Endodermal cell (in vitro differentiated cells): ENCODE results near the gene CCNC. TPM values are rescaled to one million over a fixed set of nuclear protein-coding genes. Genes with fewer than 3 reads are reported as not detected.

Experiments used
- DNase-seq: peaks from one replicate; pipeline ENCODE4 v3.0.0-alpha.2; 2017
- H3K27ac ChIP-seq: 2 replicates; pipeline ENCODE4 v1.5.1; 2013; ENCODE audit warnings: mild to moderate bottlenecking, low read depth, low read length, moderate library complexity
- H3K27me3 ChIP-seq: 2 replicates; pipeline ENCODE4 v1.6.1; 2013; ENCODE audit warnings: mild to moderate bottlenecking, low read length, moderate library complexity; ENCODE audit not compliant: insufficient read depth, control insufficient read depth, poor library complexity, severe bottlenecking
- H3K36me3 ChIP-seq: 2 replicates; pipeline ENCODE4 v1.7.0; 2013; ENCODE audit warnings: mild to moderate bottlenecking, low read length, moderate library complexity; ENCODE audit not compliant: control insufficient read depth, insufficient read depth
- H3K4me1 ChIP-seq: one replicate; pipeline ENCODE4 v1.7.0; 2013; ENCODE audit warnings: low read length; ENCODE audit not compliant: control insufficient read depth, insufficient read depth
- H3K4me3 ChIP-seq: 2 replicates; pipeline ENCODE4 v1.5.1; 2013; ENCODE audit warnings: mild to moderate bottlenecking, low read length, moderate library complexity
- H3K9ac ChIP-seq: 2 replicates; pipeline ENCODE4 v1.6.1; 2013; ENCODE audit warnings: mild to moderate bottlenecking, low read length, moderate library complexity; ENCODE audit not compliant: poor library complexity, severe bottlenecking; ENCODE audit errors: extremely low read depth
- H3K9me3 ChIP-seq: 2 replicates; pipeline ENCODE4 v1.6.1; 2013; ENCODE audit warnings: mild to moderate bottlenecking, low read length, moderate library complexity; ENCODE audit not compliant: control insufficient read depth
- H3K27ac Mint-ChIP-seq: 2 replicates; pipeline ENCODE4 v1.8.0; 2020; ENCODE audit warnings: mixed read lengths
- H3K27me3 Mint-ChIP-seq: 2 replicates; pipeline ENCODE4 v1.8.0; 2021; ENCODE audit warnings: mild to moderate bottlenecking, mixed read lengths; ENCODE audit not compliant: insufficient read depth
- H3K36me3 Mint-ChIP-seq: 2 replicates; pipeline ENCODE4 v1.8.0; 2020; ENCODE audit warnings: low read depth, mixed read lengths
- H3K4me1 Mint-ChIP-seq: 2 replicates; pipeline ENCODE4 v1.8.0; 2020; ENCODE audit warnings: mixed read lengths
- H3K4me3 Mint-ChIP-seq: 2 replicates; pipeline ENCODE4 v1.8.0; 2020; ENCODE audit warnings: mild to moderate bottlenecking, moderate library complexity, mixed read lengths
- H3K9me3 Mint-ChIP-seq: 2 replicates; pipeline ENCODE4 v1.8.0; 2020; ENCODE audit warnings: mild to moderate bottlenecking, mixed read lengths
- CTCF ChIP-seq: fragments of 200-600 bp; sonication (generic); conservative IDR thresholded peaks from 2 replicates; pipeline ENCODE4 v1.5.0; 2021; ENCODE audit warnings: antibody characterized with exemption, mild to moderate bottlenecking
- WGBS, 2 experiments: methylation state at CpG; one replicate each; pipeline versions ENCODE4 v1.1.5 to v1.1.7; 2013; ENCODE audit warnings: missing lambda C conversion rate in 2 of 2, mixed read lengths in 1 of 2; ENCODE audit not compliant: insufficient coverage in 1 of 2, insufficient read length in 1 of 2; 5-methylcytosine and 5-hydroxymethylcytosine counted together
- total RNA-seq, 2 donors: library from RNA; stranded (reverse); fragmentation: NEBNext Ultra II Directional in 1 of 2; extraction: Animal tissue kit (Norgen Biotek cat#: 25700) in 1 of 2; gene quantifications; 2 replicates in 1 of 2; 3 replicates in 1 of 2; pipeline ENCODE4 v1.2.1, GENCODE V29; 2021

The CCNC gene
- total RNA-seq, 2 donors from 2014 or later, result 96.4 to 99.2 TPM

DNA sequence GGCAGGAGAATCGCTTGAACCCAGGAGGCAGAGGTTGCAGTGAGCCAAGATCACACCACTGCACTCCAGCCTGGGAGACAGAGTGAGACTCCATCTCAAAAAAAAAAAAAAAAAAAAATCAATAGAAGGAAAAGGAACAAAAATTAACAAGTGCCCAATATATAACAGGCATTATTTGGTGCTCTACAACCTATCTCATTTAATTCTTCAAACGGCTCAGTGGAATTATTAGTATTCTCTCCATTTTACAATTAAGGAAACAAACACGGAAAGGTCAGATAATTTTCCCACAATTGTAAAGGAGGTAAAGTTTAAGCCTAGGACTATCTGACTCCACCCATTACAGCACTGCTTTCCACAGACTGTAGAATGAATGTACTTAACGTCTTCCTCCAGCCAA, 19.8 kb downstream of the CCNC start:
- no peaks in the 10 kb centered on the region for H3K4me1 ChIP-seq
- Mint-ChIP-seq H3K27me3 (no peaks in the 10 kb centered on the region), H3K9me3 (no peaks in the 10 kb centered on the region), H3K36me3 (peaks cover 50% of the 10 kb centered on the region), H3K4me3 (no peak overlapping the region), H3K27ac (no peak overlapping the region), H3K4me1 (no peaks in the 10 kb centered on the region)
- no peak overlapping the region for H3K9ac ChIP-seq
- H3K36me3 ChIP-seq, result peaks cover 90% of the 10 kb centered on the region
- no peak for DNase-seq
- TF ChIP-seq CTCF, result no peak
- no peaks in the 10 kb centered on the region for H3K9me3 ChIP-seq
- H3K27ac ChIP-seq, result no peak overlapping the region
- no peaks in the 10 kb centered on the region for H3K27me3 ChIP-seq
- 94 to 96% methylated on average over 2 to 4 of the region's 4 CpGs for WGBS, 2 experiments
- no peak overlapping the region for H3K4me3 ChIP-seq

GRCh38 chr6:99547526-99547925, 20.9 kb downstream of the CCNC start:
- H3K4me1 Mint-ChIP-seq, result no peaks in the 10 kb centered on the region
- H3K27ac Mint-ChIP-seq, result no peak overlapping the region
- WGBS, 2 experiments, result 88 to 96% methylated on average over 3 to 4 of the region's 4 CpGs
- no peaks in the 10 kb centered on the region for H3K9me3 Mint-ChIP-seq
- no peak overlapping the region for H3K27ac ChIP-seq
- H3K27me3 ChIP-seq, result no peaks in the 10 kb centered on the region
- no peaks in the 10 kb centered on the region for H3K4me1 ChIP-seq
- no peak for TF ChIP-seq CTCF
- peaks cover 90% of the 10 kb centered on the region for H3K36me3 ChIP-seq
- DNase-seq, result no peak
- H3K36me3 Mint-ChIP-seq, result peaks cover 53% of the 10 kb centered on the region
- H3K9me3 ChIP-seq, result no peaks in the 10 kb centered on the region
- H3K4me3 ChIP-seq, result no peak overlapping the region
- no peak overlapping the region for H3K9ac ChIP-seq
- H3K4me3 Mint-ChIP-seq, result no peak overlapping the region
- no peaks in the 10 kb centered on the region for H3K27me3 Mint-ChIP-seq

- H3K9ac ChIP-seq, result no peak overlapping the region
- peaks cover 89% of the 10 kb centered on the region for H3K36me3 ChIP-seq
- no peak overlapping the region for H3K4me3 ChIP-seq
- Mint-ChIP-seq H3K4me3 (no peak overlapping the region), H3K9me3 (no peaks in the 10 kb centered on the region), H3K36me3 (peaks cover 64% of the 10 kb centered on the region), H3K27ac (no peak overlapping the region), H3K27me3 (no peaks in the 10 kb centered on the region), H3K4me1 (no peaks in the 10 kb centered on the region)
- H3K27me3 ChIP-seq, result no peaks in the 10 kb centered on the region
- no peak overlapping the region for H3K27ac ChIP-seq
- DNase-seq, result no peak
- H3K9me3 ChIP-seq, result no peaks in the 10 kb centered on the region
- no peaks in the 10 kb centered on the region for H3K4me1 ChIP-seq
- 86 to 88% methylated on average over 1 of the region's 1 CpG for WGBS, 2 experiments
- TF ChIP-seq CTCF, result no peak
These were observed 23.0 kb downstream of the CCNC start for GRCh38 chr6:99545442-99545841.
